ENCODE measurements around the gene MORN5.

DNA sequence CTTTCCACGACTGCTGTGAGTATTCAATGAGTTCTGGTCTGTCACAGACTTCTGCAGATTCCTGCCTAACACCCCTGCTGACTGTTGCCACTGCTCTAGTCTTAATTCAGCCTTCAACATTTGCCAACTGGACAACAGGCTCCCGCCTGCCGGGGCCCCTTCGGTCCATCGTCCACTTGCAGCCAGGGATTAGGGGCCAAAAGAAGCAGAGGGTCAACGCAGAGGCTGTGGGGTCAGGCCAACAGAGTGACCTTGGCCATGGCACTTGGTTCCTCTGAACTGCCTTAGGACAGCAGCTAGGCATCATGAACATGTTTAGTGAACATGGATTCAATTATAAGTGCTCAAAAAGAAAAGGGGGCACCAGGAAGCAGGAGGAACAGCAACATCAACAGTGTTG, 28.7 kb downstream of the MORN5 start:
- TF ChIP-seq EP300 (IDR thresholded peaks at IDR 0.05) (no peak), POLR2A (IDR thresholded peaks at IDR 0.05) (no peak)
- TF ChIP-seq, protein P1, sequence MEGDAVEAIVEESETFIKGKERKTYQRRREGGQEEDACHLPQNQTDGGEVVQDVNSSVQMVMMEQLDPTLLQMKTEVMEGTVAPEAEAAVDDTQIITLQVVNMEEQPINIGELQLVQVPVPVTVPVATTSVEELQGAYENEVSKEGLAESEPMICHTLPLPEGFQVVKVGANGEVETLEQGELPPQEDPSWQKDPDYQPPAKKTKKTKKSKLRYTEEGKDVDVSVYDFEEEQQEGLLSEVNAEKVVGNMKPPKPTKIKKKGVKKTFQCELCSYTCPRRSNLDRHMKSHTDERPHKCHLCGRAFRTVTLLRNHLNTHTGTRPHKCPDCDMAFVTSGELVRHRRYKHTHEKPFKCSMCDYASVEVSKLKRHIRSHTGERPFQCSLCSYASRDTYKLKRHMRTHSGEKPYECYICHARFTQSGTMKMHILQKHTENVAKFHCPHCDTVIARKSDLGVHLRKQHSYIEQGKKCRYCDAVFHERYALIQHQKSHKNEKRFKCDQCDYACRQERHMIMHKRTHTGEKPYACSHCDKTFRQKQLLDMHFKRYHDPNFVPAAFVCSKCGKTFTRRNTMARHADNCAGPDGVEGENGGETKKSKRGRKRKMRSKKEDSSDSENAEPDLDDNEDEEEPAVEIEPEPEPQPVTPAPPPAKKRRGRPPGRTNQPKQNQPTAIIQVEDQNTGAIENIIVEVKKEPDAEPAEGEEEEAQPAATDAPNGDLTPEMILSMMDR (IDR thresholded peaks at IDR 0.05), result no peak

Data from tibial nerve (tissue), 4 donors.